Small intestine (tissue), 7 donors: ENCODE data around the gene BMP5. TPM values are rescaled to one million over a fixed set of nuclear protein-coding genes. Genes with fewer than 3 reads are reported as not detected.

Experiments used
- DNase-seq, 2 donors: peaks; one replicate each; pipeline versions ENCODE4 v3.0.0 to v3.0.0-alpha.2; 2013
- FAIRE-seq: peaks from 2 replicates; lab custom pipeline; 2012; peaks lifted over from hg19 to GRCh38; lab: Jason Lieb, UNC
- H3K27ac ChIP-seq, 3 donors: one replicate each; pipeline ENCODE4 v1.5.1; 2013; ENCODE audit warnings: low read length in 2 of 3, mild to moderate bottlenecking in 2 of 3, control low read depth in 1 of 3, inconsistent platforms in 1 of 3, low read depth in 1 of 3, moderate library complexity in 1 of 3
- H3K27me3 ChIP-seq, 3 donors: one replicate each; pipeline ENCODE4 v1.6.1; 2013; ENCODE audit warnings: low read length in 3 of 3, inconsistent platforms in 1 of 3; ENCODE audit not compliant: control insufficient read depth in 3 of 3, insufficient read depth in 3 of 3
- H3K36me3 ChIP-seq, 3 donors: one replicate each; pipeline ENCODE4 v1.6.1; 2013; ENCODE audit warnings: low read length in 3 of 3, inconsistent platforms in 1 of 3, low read depth in 1 of 3, mild to moderate bottlenecking in 1 of 3, moderate library complexity in 1 of 3; ENCODE audit not compliant: control insufficient read depth in 3 of 3, insufficient read depth in 2 of 3
- H3K4me1 ChIP-seq, 3 donors: one replicate each; pipeline ENCODE4 v1.6.1; 2013; ENCODE audit warnings: low read length in 2 of 3, inconsistent platforms in 1 of 3, low read depth in 1 of 3, mild to moderate bottlenecking in 1 of 3, moderate library complexity in 1 of 3; ENCODE audit not compliant: control insufficient read depth in 3 of 3, insufficient read depth in 2 of 3
- H3K4me3 ChIP-seq, 3 donors: one replicate each; pipeline ENCODE4 v1.5.1; 2013; ENCODE audit warnings: low read length in 3 of 3, control low read depth in 1 of 3, inconsistent platforms in 1 of 3, low read depth in 1 of 3, mild to moderate bottlenecking in 1 of 3, moderate library complexity in 1 of 3
- H3K9me3 ChIP-seq, 2 donors: one replicate each; pipeline ENCODE4 v1.6.1; 2013; ENCODE audit warnings: low read depth in 1 of 2, low read length in 1 of 2; ENCODE audit not compliant: control insufficient read depth in 2 of 2, insufficient read depth in 1 of 2
- WGBS, 3 donors: extraction: QIAGEN DNeasy Blood & Tissue Kit; methylation state at CpG; one replicate each; pipeline ENCODE4 v1.1.7; 2013; 5-methylcytosine and 5-hydroxymethylcytosine counted together
- polyA plus RNA-seq, 4 donors: library from polyadenylated mRNA; stranded (reverse) in 3 of 4; unstranded in 1 of 4; fragments of 200-250 nt in 3 of 4; fragments of 120-200 nt in 1 of 4; gene quantifications; one replicate each; pipeline versions ENCODE4 v1.2.1 to v1.2.3, GENCODE V29; 2013
- donor health status: healthy with polysubstance abuse.
- donor health status: control.
- donor health status: control.
- donor health status: Bipolar disorder and iron deficiency.
- donor health status: healthy.

BMP5 gene
- polyA plus RNA-seq, 4 donors = 1.8 to 26.2 (median 1.9) TPM; not detected in 1

GRCh38 chr6:55758156-55758937, 117.0 kb downstream of the BMP5 start:
- peak in 1 of 2 donors; percentile 6 for DNase-seq
- Histone ChIP-seq H3K27ac (no peak overlapping the region), H3K4me1 (no peaks in the 10 kb centered on the region), H3K36me3 (no peaks in the 10 kb centered on the region), H3K27me3 (no peaks in the 10 kb centered on the region), H3K9me3 (no peaks in the 10 kb centered on the region), H3K4me3 (no peak overlapping the region)
- no peak for FAIRE-seq
- WGBS, 3 donors = 47 to 67% (median 59%) methylated on average over 3 of the region's 3 CpGs

- 70 to 74% (median 72%) methylated on average over 6 of the region's 6 CpGs for WGBS, 3 donors
Measured at GRCh38 chr6:55756531-55757031, 118.8 kb downstream of the BMP5 start.

DNA sequence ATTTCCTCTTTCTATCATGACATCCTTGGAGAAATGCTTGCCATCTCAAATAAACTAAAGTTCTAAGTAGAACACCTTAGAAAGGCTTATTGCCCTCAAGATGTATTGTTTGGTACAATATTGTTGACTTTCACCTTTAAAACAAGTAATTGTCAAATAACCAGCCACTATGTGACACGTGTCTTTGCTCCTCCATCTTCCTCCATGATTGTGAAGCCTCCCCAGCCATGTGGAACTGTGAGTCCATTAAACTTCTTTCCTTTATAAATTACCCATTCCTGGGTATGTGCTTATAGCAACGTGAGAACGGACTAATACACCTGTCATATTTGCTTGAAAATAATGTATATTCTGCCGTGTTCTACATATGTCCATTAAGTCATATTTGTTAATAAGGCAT, 126.5 kb downstream of the BMP5 start:
- Histone ChIP-seq H3K9me3 (no peaks in the 10 kb centered on the region), H3K4me1 (no peaks in the 10 kb centered on the region), H3K27ac (no peak overlapping the region), H3K4me3 (no peak overlapping the region), H3K36me3 (no peaks in the 10 kb centered on the region), H3K27me3 (no peaks in the 10 kb centered on the region)
- 81 to 86% (median 81%) methylated on average over 4 of the region's 4 CpGs for WGBS, 3 donors
- DNase-seq = no peak
- FAIRE-seq = no peak

More at GRCh38 chr6:55756531-55757031, 118.8 kb downstream of the BMP5 start:
- no peak for FAIRE-seq
- H3K4me3 ChIP-seq = no peak overlapping the region
- no peak overlapping the region for H3K27ac ChIP-seq
- DNase-seq = no peak
- no peaks in the 10 kb centered on the region for H3K9me3 ChIP-seq
- no peaks in the 10 kb centered on the region for H3K36me3 ChIP-seq
- H3K4me1 ChIP-seq = no peaks in the 10 kb centered on the region
- H3K27me3 ChIP-seq = no peaks in the 10 kb centered on the region

- Histone ChIP-seq H3K36me3 (no peaks in the 10 kb centered on the region), H3K4me1 (no peaks in the 10 kb centered on the region), H3K27ac (no peak overlapping the region), H3K9me3 (no peaks in the 10 kb centered on the region), H3K4me3 (no peak overlapping the region), H3K27me3 (no peaks in the 10 kb centered on the region)
- no peak for FAIRE-seq
- no peak for DNase-seq
- WGBS, 3 donors = 69 to 81% (median 81%) methylated on average over 1 of the region's 1 CpG
Measured at GRCh38 chr6:55746473-55746872, 128.9 kb downstream of the BMP5 start.

- FAIRE-seq (no peak), DNase-seq (no peak)
- Histone ChIP-seq H3K27ac (no peak overlapping the region), H3K4me1 (no peaks in the 10 kb centered on the region), H3K27me3 (no peaks in the 10 kb centered on the region), H3K9me3 (peaks cover 0 to 7% of the 10 kb centered on the region in 2 donors), H3K4me3 (no peak overlapping the region), H3K36me3 (no peaks in the 10 kb centered on the region)
Measured at GRCh38 chr6:55734256-55734655, 141.1 kb downstream of the BMP5 start.

DNA sequence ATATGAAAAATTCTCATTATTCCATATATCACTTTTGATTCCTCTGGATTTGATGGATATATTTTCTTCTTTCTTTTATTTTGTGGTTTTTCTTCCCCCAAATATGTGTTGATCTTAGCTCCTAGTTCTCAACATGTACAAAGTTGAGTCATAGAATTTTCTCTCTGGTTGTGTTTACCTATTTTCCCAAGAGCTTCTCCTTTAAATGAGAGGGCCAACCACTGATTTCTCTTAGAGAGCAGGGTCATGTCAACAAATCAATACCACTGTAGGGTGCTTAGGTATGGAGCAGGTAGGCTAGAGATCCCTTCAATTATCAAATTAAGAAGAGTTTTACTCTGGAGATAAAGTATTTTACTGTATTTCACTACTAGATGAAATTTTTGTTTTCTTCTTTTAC, 145.7 kb downstream of the BMP5 start:
- no peak for DNase-seq
- Histone ChIP-seq H3K4me3 (no peak overlapping the region), H3K36me3 (no peaks in the 10 kb centered on the region), H3K4me1 (no peaks in the 10 kb centered on the region), H3K27me3 (no peaks in the 10 kb centered on the region), H3K9me3 (no peaks in the 10 kb centered on the region), H3K27ac (no peak overlapping the region)
- FAIRE-seq = no peak

DNA sequence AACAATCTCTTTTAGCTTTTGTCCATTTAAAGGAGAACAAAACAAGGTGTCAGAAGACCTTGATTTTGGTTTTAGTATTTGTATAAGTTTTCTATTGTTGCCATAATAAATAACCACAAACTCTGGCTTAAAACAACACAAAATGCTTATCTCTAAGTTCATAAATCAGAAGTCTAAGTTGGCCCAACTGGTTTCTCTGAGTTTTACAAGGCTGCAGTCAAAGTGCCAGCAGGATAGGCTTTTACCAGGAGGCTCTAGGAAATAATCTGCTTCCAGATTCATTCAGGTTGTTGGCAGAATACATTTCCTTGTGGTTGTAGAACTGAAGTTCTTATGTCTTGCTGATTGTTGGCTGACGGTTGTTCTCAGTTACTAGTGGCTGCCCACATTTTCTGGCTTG, 149.2 kb downstream of the BMP5 start:
- 33 to 67% (median 58%) methylated on average over 1 of the region's 1 CpG for WGBS, 3 donors
- Histone ChIP-seq H3K4me1 (no peaks in the 10 kb centered on the region), H3K36me3 (no peaks in the 10 kb centered on the region), H3K27me3 (no peaks in the 10 kb centered on the region), H3K27ac (no peak overlapping the region), H3K4me3 (no peak overlapping the region), H3K9me3 (no peaks in the 10 kb centered on the region)
- FAIRE-seq (no peak), DNase-seq (no peak)

- no peaks in the 10 kb centered on the region for H3K9me3 ChIP-seq
- H3K27me3 ChIP-seq = no peaks in the 10 kb centered on the region
- H3K27ac ChIP-seq = no peak overlapping the region
- peaks cover 0 to 4% (median 0%) of the 10 kb centered on the region in 3 donors for H3K4me1 ChIP-seq
- H3K36me3 ChIP-seq = no peaks in the 10 kb centered on the region
- no peak for FAIRE-seq
- DNase-seq = no peak
- no peak overlapping the region for H3K4me3 ChIP-seq
- WGBS, 3 donors = 66 to 78% (median 75%) methylated on average over 4 of the region's 4 CpGs
Measured at GRCh38 chr6:55714831-55715230, 160.6 kb downstream of the BMP5 start.
